Activated gamma-delta T cell treated with anti-CD3 and anti-CD28 coated beads, Interleukin-2, amount 50 U/mL, for 16 hours (primary cell): Measurements from ENCODE around the gene RB1.
"Not testable (repeated sequence)": the region's sequence is repeated elsewhere in the genome, so short reads cannot be mapped to it uniquely, and the experiment has no call there.

Experiments
- DNase-seq: peaks from one replicate; pipeline ENCODE4 v3.0.0-alpha.2; 2020; ENCODE audit warnings: low read depth

Gene RB1

DNA sequence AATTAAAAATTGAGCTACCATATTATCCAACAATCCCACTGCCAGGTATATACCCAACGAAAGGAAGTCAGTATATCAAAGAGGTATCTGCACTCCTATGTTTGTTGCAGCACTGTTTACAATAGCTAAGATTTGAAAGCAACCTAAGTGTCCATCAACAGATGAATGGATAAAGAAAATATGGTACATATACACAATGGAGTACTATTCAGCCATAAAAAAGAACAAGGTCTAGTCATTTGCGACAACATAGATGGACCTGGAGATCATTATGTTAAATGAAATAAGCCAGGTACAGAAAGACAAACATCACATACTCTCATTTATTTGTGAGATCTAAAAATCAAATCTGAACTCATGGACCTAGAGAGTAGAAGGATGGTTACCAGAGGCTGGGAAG is 52.0 kb downstream of the RB1 start:
- DNase-seq: not testable (repeated sequence)

DNA sequence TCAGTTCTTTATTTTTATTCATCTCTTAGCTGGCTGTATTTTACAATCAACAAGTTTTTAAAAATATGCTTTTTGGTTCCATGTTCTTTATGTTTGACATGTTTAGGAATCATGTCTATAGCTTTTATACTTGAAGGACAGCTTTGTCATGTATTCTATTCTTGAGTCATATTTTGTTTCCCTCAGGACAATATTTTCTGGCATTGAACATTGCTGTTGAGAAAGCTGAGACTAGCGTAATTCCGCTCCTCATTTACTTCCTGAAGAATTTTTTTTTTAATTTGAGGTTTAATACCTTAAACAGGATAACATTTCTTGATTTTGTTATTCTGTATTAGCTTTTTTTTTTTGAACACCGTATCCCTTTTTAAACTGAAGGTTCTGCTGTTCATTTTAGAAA is 53.2 kb downstream of the RB1 start:
- DNase-seq: no peak

DNA sequence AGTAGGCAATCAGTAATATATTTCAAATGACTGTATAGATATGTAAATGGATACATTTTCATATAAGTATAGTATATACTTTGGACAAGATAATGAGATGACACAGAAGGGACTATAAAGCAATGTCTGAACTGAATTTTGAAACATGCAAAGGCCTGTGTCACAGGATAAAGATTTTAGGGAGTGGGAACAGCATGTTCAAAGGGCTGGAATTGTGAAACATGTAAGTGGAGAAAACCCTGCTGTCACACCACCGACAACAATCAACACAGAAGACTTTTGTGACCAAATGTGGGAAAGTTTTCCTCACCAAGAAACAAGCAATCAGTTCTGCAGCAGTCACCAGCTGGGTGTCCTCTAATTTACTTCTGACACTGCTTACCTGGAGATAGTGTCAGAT is 66.4 kb downstream of the RB1 start:
- DNase-seq: no peak

DNA sequence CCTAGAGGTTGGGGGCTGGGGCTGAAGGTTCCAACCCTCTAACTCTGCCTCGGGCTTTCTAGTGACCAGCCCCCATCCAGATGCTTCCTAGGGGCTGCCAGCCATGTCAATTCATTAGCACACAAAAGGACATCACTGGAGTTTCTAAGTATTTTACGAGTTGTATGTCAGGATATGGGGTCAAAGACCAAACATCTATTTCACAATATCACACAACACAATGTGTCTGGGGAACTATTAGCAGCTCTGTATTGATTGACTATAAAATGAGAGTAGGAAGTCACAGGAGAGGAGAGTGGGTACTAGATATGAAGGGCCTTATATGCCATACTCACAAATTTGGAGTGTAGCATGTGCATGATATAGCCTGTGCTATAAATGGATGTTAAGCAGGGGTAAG is 67.3 kb downstream of the RB1 start:
- DNase-seq: no peak

DNA sequence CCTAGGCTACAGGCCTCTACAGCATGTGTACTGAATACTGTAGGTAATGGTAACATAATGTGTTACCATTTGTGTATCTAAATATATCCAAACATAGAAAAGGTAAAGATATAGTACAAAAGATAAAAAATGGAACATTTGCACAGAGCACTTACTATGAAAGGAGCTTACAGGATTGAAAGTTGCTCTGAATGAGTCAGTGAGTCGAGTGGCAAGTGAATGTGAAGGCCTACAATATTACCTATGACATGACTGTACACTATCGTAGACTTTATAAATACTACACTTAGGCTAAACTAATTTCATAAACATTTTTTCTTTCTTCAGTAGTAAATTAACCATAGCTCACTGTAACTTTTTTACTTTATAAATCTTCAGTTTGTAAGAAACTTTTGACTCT is 74.3 kb downstream of the RB1 start:
- DNase-seq: no peak

DNA sequence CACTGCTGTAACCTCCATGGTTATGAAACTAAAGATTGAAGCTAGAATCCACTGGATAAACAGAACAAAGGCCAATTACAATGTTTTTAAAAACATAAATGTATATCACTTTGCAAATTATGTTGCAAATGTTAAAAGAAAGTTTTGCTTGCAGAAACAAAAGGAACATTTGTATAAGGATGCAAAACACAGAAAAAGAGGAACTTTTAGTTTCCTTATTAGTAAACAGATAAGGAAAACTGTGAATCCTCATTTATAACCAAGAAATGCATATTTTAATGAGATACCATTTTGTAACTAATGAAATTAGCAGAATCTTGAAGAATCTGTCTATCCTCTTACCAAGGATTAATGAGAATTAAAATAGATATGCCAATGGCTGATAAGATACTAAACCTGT is 77.0 kb downstream of the RB1 start:
- DNase-seq: no peak

DNA sequence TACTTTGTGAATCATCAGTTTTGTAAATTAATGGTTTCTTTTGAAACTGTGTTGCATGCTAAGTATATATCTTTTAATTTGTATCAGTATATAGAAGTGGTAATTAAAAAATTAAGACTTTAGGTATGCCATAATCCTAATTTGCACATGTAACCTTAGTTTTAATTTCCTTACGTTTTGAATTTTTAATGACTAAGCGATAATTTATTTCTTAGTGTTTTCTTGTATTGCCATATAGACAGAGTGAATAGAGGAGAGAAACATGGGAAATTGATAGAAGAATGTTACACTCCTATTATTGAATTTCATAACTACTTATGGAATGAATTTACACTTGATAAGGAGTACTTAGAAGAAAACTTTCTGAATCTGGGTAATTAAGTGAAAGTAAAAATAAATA is 79.8 kb downstream of the RB1 start:
- DNase-seq: no peak

DNA sequence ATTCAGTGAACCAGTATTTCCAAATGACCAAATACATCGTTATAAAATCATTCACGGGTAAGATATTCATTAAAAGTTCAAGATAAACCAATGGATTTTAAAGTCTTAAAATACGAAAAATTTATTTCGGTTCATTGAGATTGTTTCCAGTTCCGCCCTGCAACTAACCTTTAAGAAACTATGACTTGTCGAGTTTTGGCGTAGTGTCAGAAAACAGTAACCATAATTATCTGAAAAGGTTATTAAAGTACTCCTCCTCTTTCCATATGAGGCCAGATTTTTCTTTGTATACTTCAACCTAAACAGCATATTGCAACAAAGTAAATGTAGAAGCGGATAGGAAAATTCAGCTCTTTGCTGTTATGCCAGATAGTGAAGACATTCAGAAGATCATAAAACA is 83.3 kb downstream of the RB1 start:
- no peak for DNase-seq

DNA sequence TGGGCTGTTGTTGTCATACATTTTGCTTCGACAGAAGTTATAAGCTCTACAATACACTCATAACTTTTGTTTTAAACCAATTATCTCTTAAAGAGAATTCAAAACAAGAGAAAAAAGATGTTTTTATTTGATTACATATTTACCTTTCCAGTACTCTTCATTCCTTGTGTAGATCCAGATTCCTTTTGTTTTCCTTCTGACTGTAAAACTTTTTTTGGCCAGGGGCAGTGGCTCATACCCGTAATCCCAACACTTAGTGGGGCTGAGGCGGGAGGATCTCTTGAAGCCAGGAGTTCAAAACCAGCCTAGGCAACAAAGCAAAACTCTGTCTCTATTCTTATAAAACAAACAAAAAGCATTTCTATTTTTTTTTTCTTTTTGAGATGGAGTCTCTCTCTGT is 87.7 kb downstream of the RB1 start:
- no peak for DNase-seq

DNA sequence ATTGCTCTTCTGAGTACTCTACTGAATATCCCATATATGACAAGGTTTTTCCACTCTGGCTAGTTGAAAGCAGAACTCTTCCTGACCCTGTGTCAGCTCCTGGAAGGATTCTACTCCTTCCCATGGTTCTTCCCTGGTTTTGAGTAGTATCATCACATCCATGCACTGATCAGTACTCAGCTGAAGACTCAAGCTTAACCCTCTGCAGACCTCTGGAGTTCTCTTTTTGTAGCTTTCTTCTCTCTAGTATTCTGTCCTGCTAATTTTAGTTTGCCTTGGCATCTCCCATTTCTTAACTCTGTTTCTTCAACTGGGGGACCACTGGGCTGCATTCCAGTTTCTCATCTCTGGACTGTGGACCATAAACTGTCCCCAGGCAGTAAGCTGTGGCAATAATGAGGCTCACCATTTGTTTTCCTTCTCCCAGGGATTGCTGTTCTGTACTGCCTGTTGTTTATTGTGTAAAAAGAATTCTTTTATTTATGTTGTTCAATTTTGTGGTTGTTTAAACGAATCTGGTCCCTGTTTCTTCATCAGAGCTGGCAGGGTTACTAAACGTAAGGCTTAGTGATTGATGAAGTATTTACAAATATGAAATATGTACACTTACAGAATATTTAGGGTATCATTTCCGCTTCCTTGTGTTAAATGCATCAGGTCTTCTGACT is 89.6 kb downstream of the RB1 start:
- DNase-seq: no peak

DNA sequence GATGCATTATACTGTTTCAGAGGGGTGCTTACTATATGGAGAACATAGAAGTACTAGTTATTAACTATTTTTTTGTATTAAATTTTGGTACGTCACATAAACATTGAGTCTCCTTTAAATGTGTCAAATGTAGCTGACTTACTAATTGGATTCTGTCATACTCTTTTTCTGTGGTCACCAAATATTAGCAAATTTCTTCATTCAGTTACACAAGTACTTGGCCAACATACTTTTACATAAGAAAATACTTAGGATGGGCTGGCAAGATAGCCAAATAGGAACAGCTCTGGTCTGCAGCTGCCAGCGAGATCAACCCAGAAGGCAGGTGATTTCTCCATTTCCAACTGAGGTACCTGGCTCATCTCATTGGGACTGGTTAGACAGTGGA is 90.1 kb downstream of the RB1 start:
- DNase-seq: no peak

DNA sequence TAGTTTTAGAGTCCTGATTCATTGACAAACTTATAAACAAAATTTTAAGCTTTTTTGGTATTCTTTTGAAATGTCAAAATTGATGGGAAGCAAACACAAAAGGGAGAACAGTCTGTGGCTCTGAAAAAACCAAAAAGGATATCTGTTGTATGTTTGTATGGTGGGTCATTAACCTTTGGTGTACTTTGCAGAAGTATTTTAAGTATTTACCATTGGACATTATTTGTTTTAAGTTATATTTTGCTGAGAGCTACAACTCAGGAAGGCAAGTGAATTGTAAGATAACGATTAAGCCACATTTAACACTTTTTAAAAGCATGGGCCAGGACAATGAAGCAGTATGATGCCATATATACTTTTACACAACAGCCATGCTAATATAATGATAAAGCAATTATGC is 94.2 kb downstream of the RB1 start:
- DNase-seq: no peak

DNA sequence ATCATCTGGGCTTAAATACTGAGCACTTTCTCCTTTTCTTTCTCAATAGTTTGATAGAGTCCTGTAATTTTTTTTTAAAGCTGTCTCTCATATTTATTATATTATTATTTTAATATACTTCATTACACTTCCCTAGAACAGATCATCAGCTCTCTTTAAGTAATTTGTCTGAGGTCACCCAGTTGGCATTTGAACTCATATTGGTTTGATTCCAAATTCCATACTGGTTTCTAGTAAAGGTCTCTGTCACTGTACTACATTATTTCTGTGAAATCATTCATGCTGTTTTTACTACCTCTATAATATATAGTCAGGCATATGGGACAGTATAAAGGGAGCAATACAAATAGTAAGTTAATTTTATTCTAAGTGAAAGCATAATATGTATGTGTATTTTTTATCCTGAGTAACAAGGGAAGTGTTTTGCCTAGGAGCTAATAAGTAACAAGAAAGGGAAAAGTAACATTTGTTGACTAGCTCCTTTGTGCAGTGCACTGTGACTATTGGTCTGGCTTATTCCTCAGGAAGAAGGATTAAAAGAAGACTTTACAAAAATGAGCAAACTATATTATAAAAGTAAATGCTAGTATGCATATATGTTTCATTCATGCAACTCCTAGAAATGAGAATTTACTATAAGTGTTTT is 95.0 kb downstream of the RB1 start:
- DNase-seq: no peak

DNA sequence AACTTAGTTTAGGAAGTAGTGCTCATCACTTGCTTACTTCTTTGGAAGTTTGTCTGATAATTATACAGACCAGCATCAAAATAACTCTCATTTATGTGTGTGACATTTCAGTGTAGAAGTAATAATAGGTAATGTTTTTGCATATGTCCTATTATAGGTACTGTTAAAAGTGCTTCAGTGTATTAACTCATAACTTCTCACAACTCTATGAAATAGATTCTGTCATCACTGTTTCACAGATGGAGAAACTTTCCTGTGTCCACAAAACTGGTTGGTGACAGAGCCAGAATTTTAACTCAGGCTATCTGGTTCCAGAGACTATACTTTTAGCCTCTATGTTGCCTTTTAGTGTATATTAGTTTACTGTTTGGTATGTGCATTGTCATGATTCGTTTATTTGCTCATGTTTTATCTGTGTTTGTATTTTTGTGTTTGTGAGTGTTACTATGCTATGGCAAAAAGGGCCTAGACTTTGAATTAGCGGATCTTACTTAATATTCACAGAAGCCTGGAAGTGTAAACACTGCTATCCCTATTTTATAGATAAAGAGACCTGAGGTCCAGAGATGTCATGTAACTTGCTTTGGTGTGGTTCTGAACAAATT is 96.6 kb downstream of the RB1 start:
- no peak for DNase-seq

DNA sequence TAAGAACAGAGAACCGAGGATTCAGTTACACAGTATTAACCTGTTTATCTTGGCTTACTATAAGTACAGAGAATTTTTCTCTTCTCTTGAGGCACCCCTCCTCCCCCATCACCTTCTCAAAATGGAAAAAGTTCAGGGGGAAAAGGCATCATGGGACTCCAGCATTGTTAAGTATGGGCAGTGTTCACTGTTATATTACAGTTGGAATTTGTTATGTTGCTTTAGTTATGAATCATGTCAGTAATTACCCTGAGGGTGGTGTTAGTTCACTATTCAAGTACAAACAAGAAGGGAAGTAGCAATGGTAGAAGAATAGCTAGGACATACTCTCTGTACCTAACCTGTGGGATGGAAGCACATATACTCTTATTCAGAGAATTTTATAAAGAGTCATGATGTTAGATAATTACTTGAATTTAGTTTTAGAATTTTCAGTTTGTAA is 97.3 kb downstream of the RB1 start:
- DNase-seq: no peak

DNA sequence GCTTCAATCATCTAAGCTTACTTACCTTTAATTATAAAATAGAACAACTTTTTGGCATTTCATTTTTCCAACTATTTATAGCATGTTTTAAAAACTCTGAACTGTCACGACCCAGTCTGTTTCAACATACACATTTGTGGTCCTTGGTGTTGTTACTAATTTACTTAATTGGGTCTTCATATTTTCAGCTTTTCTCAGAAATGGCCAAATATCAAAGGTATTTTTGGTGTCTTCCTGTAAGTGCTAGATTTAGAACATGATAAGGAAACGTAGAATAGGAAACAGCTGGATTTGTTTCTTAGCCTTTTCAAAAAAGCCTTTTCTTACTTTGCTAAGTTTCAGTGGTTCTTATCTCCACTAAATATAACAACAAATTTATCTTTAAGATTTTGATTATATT is 97.9 kb downstream of the RB1 start:
- no peak for DNase-seq

DNA sequence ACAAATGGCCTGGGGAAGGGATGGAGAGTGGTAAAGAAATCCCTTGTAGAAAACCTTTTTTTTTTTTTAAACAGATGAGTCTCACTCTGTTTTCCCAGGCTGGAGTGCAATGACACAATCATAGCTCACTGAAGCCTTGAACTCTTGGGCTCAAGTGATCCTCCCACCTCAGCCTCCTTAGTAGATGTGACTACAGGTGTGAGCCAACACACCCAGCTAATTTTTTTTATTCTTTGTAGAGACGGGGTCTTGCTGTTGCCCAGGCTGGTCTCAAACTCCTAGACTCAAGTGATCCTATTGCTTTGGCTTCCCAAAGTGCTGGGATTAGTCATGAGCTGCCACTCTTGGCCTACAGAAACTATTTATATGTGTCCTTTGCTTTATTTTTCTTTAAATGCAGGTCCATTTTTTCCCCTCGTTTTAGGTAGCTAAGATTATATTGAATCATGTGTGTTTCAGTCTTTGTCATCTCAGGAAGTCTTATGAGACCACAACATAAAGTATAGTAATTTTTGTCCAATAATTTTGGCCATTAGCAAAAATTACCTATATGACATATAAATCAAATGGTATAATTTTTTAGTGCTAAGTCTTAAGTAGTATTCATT is 98.9 kb downstream of the RB1 start:
- DNase-seq: no peak

DNA sequence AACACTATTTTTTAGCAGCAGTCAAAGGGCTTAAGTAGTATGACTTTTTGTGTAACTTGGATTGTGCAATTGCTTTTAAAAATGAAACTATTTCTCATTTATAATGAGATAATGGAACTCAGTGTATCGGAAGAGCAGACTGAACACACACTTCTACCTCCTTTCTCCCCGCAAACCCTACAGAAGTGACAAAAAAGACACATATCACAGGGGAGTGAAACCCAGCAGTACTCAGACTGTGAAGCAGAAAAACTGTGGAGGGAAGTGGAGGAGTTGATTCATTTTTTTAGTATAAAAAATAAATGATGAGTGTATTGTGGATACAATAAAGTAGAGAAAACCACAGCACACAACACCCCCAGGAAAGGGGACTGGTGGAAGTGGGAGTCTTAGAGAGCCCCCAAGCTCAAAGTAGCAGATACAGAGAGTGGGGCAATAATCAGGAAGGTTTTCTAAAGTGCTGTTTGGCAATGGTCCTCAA is 99.6 kb downstream of the RB1 start:
- DNase-seq: no peak

DNA sequence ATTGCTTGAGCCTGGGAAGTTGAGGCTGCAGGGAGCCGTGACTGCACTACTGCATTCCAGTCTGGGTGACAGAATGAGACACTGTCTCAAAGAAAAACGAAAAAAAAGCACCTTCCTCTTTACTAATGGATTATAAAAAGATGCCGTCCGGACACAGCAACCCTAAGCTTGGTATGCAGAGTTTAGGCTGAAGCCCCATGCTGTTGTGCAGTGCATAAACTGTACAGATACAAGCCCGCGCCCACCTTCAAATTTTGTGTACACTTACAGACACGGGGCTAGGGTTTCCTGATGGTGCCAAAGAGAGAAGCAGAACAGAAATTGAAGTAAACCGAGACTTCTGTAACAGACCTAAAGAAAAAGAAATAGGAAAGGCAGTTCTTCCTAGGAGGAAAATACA is 100.4 kb downstream of the RB1 start:
- DNase-seq: no peak

DNA sequence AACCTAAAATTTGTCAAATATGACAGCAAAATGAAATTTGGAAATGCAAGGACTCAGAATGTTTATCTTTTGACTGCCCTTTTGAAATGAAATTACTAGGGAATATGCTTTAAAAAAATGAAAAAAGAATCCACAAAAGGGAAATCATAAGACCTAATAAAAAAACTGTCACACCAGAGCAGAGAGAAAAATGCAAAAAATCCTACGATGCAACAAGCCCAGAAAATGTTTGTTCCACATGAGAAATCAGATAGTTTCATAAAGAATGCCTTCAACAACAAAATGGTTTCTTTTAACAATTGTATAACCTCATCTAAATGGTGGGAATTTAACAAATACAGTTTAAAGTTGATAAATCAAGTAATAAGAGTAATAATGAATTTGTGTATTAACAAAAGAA is 101.4 kb downstream of the RB1 start:
- no peak for DNase-seq

DNA sequence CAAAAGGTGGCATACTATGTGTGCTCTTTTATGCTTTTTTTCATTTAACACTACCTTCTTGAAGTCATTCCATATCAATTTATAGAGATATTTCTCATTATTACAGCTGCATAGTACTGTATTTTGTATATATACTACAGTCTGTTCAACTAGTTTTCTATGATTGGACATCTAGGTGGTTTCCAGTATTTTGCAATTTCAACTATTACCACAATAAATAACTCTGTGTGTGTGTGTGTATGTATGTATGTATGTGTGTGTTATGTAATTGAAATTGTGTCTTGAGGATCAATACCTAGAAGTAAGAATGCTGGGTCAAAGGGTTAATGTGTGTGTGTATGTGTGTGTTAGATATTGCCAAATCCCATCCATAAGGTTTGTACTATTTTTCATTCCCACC is 102.3 kb downstream of the RB1 start:
- DNase-seq: no peak

DNA sequence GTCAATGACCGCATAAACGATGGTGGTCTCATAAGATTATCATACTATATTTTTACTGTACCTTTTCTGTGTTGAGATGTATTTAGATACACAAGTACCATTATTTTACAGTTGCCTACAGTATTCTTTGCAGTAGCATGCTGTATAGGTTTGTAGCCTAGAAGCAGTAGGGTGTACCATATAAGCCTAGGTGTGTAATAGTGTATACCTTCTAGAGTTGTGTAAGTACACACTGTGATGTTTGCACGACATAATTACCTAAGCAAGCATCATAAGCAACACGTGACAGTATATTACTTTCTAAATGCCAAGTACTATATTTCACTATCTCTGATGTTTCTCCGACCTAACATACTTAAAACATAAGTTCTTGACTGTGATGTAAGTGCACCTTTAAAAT is 106.6 kb downstream of the RB1 start:
- no peak for DNase-seq

DNA sequence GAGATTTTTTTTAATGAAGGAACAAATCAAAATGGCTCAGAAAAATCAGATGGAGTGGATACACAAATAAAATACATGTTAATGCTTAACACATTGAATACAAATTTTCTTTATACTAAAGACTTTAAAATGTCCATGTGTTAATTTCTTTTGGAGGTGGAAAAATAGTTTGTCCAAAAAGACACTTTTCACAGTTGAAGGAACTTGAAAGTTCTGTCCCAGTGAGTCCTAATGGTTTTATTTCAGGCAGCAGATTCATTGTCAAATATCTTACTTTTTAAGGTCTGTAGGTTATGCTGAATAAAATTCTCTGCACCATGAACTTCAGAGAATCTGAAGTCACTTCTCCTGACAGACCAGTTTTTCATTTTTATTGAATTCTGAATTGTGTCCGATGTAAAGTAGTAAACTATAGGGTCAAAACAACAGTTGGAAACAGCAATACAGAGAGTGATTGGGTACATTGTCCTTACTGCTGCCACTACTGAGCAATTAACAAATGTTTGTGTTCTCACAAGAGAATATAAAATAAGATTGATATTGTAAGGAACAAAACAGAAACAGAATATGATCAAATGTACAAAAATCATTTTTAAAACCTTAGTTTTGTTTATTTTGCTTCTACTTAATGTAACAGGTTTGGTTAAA is 107.7 kb downstream of the RB1 start:
- no peak for DNase-seq
